ENCODE measurements around the gene SLC40A1. TPM values are rescaled to one million over a fixed set of nuclear protein-coding genes. Genes with fewer than 3 reads are reported as not detected.

The SLC40A1 gene
- total RNA-seq, 4 donors from 2014 or later = 87.1 to 252 (median 176) TPM

DNA sequence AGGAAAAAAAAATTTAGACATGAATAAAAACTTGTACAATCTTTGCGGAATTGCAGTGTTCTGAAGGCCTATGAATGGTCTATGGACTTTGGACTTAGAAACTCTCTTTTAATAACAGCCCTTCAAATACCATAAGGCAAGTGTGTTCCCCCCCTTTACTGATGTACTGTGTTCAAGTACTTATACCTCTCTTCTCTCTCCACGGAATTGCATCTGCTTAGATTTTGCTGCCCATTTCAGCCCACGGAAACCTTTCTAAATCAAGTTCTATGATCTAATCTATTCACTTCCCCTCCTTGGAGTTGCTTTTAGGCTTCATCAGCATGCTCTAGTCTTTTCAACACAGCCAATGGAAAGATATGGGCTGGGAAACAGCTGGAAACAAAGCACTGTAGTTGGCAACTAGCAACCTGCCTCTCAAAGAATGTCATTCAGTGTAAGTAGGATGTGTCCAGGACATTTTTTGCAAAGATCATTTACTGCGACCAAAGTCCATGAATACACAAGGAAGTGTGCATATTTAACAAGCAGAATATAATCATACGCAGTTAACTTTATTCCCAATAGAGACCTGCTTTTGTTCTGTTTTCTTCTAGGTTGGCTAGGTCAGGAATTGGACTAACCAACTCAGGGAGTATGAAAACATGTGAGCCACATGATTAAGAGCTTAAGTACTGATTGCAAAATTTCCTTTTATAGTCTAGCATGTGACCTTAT lies 58.0 kb downstream of the SLC40A1 start:
- DNase-seq = no peak
- H3K4me1 ChIP-seq = peaks cover 3 to 16% of the 10 kb centered on the region in 2 donors
- H3K9me3 ChIP-seq = no peaks in the 10 kb centered on the region
- intact Hi-C loops (cut with DNase I; ENCODE audit: low total_unique reads) = no loop called here
- TF ChIP-seq CTCF (IDR thresholded peaks at IDR 0.05) (no peak), POLR2A (IDR thresholded peaks at IDR 0.05) (no peak)
- H3K36me3 ChIP-seq = no peaks in the 10 kb centered on the region
- H3K4me3 ChIP-seq = no peak overlapping the region
- peak overlapping the region; percentile 77 to 98 for H3K27ac ChIP-seq
- no peaks in the 10 kb centered on the region for H3K27me3 ChIP-seq

DNA sequence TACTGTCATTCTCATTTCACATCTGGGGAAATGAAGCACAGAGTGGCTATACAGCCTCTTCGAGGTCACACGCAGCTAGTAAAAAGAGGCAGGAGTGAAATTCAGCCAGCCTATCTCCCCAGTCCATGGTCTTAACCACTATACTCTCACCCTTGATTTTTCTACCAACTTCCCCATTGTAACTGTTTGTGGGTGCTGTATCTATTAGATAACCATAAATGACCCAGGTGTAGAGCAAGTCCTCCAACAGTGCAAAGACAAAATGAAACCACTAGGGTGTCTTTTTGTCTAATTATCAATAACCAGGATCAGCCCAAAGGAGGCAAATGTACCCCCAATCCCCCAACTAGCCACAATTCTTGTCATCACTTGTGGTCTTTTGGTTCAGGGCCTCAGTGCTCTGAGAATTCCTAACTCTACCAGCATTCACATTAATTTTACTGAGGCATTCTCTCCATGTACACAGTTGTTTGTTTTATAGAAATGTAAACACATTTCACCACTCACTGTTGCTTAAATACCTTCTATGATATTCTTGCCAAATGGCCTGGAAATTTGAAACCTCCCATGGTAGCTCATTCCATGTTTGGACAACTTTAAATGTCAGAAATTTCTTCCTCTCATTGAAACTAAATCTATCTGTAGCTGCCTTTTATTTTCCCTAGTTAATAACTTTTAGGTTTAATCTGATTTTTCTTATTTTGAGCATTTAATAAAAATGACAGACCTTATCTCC lies 58.7 kb downstream of the SLC40A1 start:
- Histone ChIP-seq H3K27me3 (no peaks in the 10 kb centered on the region), H3K9me3 (no peaks in the 10 kb centered on the region), H3K4me3 (no peak overlapping the region), H3K36me3 (no peaks in the 10 kb centered on the region), H3K4me1 (peaks cover 0 to 16% of the 10 kb centered on the region in 2 donors), H3K27ac (peak overlapping the region; percentile 77 to 98)
- intact Hi-C loops (cut with DNase I; ENCODE audit: low total_unique reads) = no loop called here
- no peak for TF ChIP-seq CTCF (IDR thresholded peaks at IDR 0.05)
- no peak for TF ChIP-seq POLR2A (IDR thresholded peaks at IDR 0.05)
- no peak for DNase-seq

- Histone ChIP-seq H3K4me3 (no peak overlapping the region), H3K27me3 (no peaks in the 10 kb centered on the region), H3K36me3 (no peaks in the 10 kb centered on the region), H3K4me1 (peaks cover 0 to 11% of the 10 kb centered on the region in 2 donors), H3K9me3 (no peaks in the 10 kb centered on the region), H3K27ac (peak overlapping the region; percentile 77 to 98)
- no peak for TF ChIP-seq POLR2A (IDR thresholded peaks at IDR 0.05)
- no peak for TF ChIP-seq CTCF (IDR thresholded peaks at IDR 0.05)
- intact Hi-C loops (cut with DNase I; ENCODE audit: low total_unique reads) = no loop called here
- DNase-seq = no peak
These were observed 60.8 kb downstream of the SLC40A1 start for GRCh38 chr2:189519631-189520387.

DNA sequence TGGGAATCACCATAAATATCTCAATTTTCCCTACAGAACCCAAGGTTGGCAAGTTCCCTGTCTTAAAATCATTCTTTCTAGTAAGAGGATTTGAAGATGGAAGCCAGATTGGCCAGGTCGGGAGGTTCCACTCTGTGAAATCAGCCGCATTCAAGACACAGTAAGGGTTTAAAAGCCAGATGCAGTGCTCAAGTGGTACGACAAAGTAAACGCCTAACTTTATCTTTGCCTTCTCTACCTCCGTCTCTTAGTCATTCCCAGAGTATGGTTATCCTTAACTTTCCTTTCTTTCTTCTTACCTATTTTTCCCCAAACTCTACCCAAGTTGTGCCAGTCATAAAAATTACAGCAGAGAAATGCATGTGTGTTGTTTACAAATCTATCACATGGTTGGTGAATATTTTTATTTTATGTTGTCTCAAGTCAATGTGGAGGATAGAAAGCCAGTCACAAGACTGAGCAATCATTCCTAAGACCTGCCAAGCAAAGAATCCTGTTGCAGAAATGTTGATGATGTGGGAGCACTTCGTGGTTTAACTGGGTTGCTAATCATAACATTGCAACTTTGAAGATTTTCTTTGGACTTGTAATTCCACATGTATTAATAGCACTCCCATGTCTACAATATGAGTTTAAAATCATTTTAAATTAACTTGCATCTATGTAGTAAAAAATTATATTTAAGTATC lies 62.6 kb downstream of the SLC40A1 start:
- H3K27ac ChIP-seq = peak overlapping the region; percentile 23 to 98
- DNase-seq = no peak
- no peak overlapping the region for H3K4me3 ChIP-seq
- intact Hi-C loops (cut with DNase I; ENCODE audit: low total_unique reads) = no loop called here
- no peaks in the 10 kb centered on the region for H3K9me3 ChIP-seq
- H3K27me3 ChIP-seq = no peaks in the 10 kb centered on the region
- H3K36me3 ChIP-seq = no peaks in the 10 kb centered on the region
- peaks cover 0 to 10% of the 10 kb centered on the region in 2 donors for H3K4me1 ChIP-seq
- TF ChIP-seq POLR2A (IDR thresholded peaks at IDR 0.05) = no peak

- H3K27me3 ChIP-seq = no peaks in the 10 kb centered on the region
- peaks cover 0 to 17% of the 10 kb centered on the region in 2 donors for H3K4me1 ChIP-seq
- no peak for DNase-seq
- TF ChIP-seq CTCF (IDR thresholded peaks at IDR 0.05) = no peak
- no peak for TF ChIP-seq POLR2A (IDR thresholded peaks at IDR 0.05)
- no peaks in the 10 kb centered on the region for H3K9me3 ChIP-seq
- H3K36me3 ChIP-seq = no peaks in the 10 kb centered on the region
- no peak overlapping the region for H3K4me3 ChIP-seq
- H3K27ac ChIP-seq = peak overlapping the region in 1 of 2 donors; percentile 79
- intact Hi-C loops (cut with DNase I; ENCODE audit: low total_unique reads) = no loop called here
These were observed 64.0 kb downstream of the SLC40A1 start for GRCh38 chr2:189516546-189516945.

Data from uterus (tissue), 4 donors.